ENCODE measurements around the gene CHST3. TPM values are rescaled to one million over a fixed set of nuclear protein-coding genes. Genes with fewer than 3 reads are reported as not detected.

Gene CHST3
- total and polyA plus RNA-seq, 9 of the 15 experiments (the other 6 are each of a cell fraction or from before 2014, with no cell fraction given), result 0.01 to 1.3 (median 0.15) TPM

DNA sequence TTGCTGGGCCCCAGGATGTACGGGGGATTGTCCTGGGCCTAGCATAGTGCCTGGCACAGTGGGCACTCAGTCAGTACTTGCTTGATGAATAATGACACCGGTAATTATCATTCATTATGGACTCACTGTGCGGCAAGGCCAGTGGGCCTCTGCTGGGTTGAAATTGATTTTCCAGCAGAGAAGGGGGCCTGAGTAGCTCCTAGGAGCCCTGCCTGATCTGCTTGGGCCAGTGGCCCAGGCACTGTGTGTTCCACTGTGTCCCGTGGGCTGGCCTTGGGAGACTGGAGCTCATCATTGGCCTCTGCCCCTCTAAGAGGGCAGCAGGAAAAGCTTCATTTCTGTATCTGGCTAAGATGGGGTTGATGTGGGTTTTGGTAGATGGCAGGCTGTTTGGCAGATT is 1.4 kb downstream of the CHST3 start (continued):
- TF ChIP-seq MYNN (IDR thresholded peaks at IDR 0.05) (no peak), MYNN (CRISPR knock-in tag; IDR thresholded peaks at IDR 0.05) (no peak), NUFIP1 (IDR thresholded peaks at IDR 0.05; ENCODE audit: partially characterized antibody) (no peak), ZNF431 (CRISPR knock-in tag; IDR thresholded peaks at IDR 0.05) (no peak), RBBP5 (IDR thresholded peaks at IDR 0.05; ENCODE audit: borderline replicate concordance, insufficient read depth, low read length, poor library complexity, severe bottlenecking) (no peak), CBFA2T3 (IDR thresholded peaks at IDR 0.05) (no peak)
- TF ChIP-seq, protein P1, sequence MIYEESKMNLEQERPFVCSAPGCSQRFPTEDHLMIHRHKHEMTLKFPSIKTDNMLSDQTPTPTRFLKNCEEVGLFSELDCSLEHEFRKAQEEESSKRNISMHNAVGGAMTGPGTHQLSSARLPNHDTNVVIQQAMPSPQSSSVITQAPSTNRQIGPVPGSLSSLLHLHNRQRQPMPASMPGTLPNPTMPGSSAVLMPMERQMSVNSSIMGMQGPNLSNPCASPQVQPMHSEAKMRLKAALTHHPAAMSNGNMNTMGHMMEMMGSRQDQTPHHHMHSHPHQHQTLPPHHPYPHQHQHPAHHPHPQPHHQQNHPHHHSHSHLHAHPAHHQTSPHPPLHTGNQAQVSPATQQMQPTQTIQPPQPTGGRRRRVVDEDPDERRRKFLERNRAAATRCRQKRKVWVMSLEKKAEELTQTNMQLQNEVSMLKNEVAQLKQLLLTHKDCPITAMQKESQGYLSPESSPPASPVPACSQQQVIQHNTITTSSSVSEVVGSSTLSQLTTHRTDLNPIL (CRISPR knock-in tag; IDR thresholded peaks at IDR 0.05), result no peak

- peaks cover 32 to 83% of the 10 kb centered on the region in 2 experiments; a peak in 4 of 5 replicates for H3K27me3 ChIP-seq (ENCODE audit: control insufficient read depth in 2 of 2, insufficient read depth in 2 of 2, low read length in 2 of 2)
- 1% methylated on average over 6 of the region's 6 CpGs for WGBS (ENCODE audit: insufficient coverage, low coverage, missing lambda C conversion rate)
- in situ Hi-C loops (cut with MboI) (no loop called here), intact Hi-C loops (cut with micrococcal nuclease) (no loop called here)
- FAIRE-seq (no peak), DNase-seq (ENCODE audit: extremely low read depth in 1 of 4, low spot score in 3 of 4) (no peak), ATAC-seq (no peak)
- H3K27ac ChIP-seq (ENCODE audit: extremely low read depth, low read depth, low read length), result no peak overlapping the region
- ChIA-PET POLR2A (interaction anchor here (0.6 to 1.2 kb wide), 3 partner anchors 8 to 647 kb away, joined by 3 to 4 read pairs (median 3); no protein-coding TSS in a partner anchor), CTCF (ENCODE audit: low intra/inter-chr PET ratio) (interaction anchor here (0.6 kb wide), 1 partner anchor 70 kb away, joined by 4 read pairs; no protein-coding TSS in a partner anchor)
- H3K4me2 ChIP-seq (ENCODE audit: insufficient read depth, low read length), result no peak overlapping the region
- no peak overlapping the region for H2AFZ ChIP-seq (ENCODE audit: low read depth, low read length)
- no peaks in the 10 kb centered on the region for H3K36me3 ChIP-seq (ENCODE audit: control insufficient read depth, insufficient read depth, low read length)
- peaks cover 4 to 25% of the 10 kb centered on the region in 2 experiments; a peak in 4 of 5 replicates for H3K4me1 ChIP-seq (replicated peaks in 1 of 2; ENCODE audit: control insufficient read depth in 2 of 2, insufficient read depth in 2 of 2, low read length in 2 of 2)
- H3K4me3 ChIP-seq, result no peak overlapping the region
- BruUV-seq (replicated peaks), result no TSS peak
- no peaks in the 10 kb centered on the region for H3K9me3 ChIP-seq (replicated peaks; ENCODE audit: control insufficient read depth, insufficient read depth, low read depth, low read length)
- no peaks in the 10 kb centered on the region for H3K79me2 ChIP-seq (ENCODE audit: control insufficient read depth, insufficient read depth, low read length)
- H3K9ac ChIP-seq (ENCODE audit: insufficient read depth in 1 of 2, low read depth in 2 of 2, low read length in 2 of 2), result no peak overlapping the region
- H4K20me1 ChIP-seq (replicated peaks; ENCODE audit: control insufficient read depth, insufficient read depth, low read length), result no peaks in the 10 kb centered on the region
- no peaks in the 10 kb centered on the region for H3K9me1 ChIP-seq (ENCODE audit: control insufficient read depth, insufficient read depth, low read length)
- TF ChIP-seq CEBPB (tag; IDR thresholded peaks at IDR 0.05), result peak; percentile 40
- no peak for TF ChIP-seq BRF1 (IDR thresholded peaks at IDR 0.05; ENCODE audit: borderline replicate concordance, extremely low read depth, insufficient read length)
- no peak for TF ChIP-seq HNRNPLL (IDR thresholded peaks at IDR 0.05; ENCODE audit: low read depth, low read length, poor library complexity, severe bottlenecking)
- TF ChIP-seq, protein P2, sequence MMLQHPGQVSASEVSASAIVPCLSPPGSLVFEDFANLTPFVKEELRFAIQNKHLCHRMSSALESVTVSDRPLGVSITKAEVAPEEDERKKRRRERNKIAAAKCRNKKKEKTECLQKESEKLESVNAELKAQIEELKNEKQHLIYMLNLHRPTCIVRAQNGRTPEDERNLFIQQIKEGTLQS (IDR thresholded peaks at IDR 0.05), result 0 out of 2 replicates have a peak, but pooled peaks have one; percentile 15
- TF ChIP-seq, protein P2 (CRISPR knock-in tag; conservative IDR thresholded peaks at IDR 0.05), result no peak
- peak; percentile 55; the same call in 1 of the 2 replicates for TF ChIP-seq BCOR (IDR thresholded peaks at IDR 0.05)
- TF ChIP-seq, protein P3, sequence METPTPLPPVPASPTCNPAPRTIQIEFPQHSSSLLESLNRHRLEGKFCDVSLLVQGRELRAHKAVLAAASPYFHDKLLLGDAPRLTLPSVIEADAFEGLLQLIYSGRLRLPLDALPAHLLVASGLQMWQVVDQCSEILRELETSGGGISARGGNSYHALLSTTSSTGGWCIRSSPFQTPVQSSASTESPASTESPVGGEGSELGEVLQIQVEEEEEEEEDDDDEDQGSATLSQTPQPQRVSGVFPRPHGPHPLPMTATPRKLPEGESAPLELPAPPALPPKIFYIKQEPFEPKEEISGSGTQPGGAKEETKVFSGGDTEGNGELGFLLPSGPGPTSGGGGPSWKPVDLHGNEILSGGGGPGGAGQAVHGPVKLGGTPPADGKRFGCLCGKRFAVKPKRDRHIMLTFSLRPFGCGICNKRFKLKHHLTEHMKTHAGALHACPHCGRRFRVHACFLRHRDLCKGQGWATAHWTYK (CRISPR knock-in tag; IDR thresholded peaks at IDR 0.05), result no peak
- TF ChIP-seq RBM25 (IDR thresholded peaks at IDR 0.05; ENCODE audit: low read depth, low read length, severe bottlenecking), result peak; percentile 70
- no peak for TF ChIP-seq NR3C1 (CRISPR knock-in tag; IDR thresholded peaks at IDR 0.05)
- TF ChIP-seq POLR2H (tag; IDR thresholded peaks at IDR 0.05; ENCODE audit: low read depth), result no peak
- no peak for TF ChIP-seq YBX1 (IDR thresholded peaks at IDR 0.05)
Measured at GRCh38 chr10:71966046-71967004, 2.1 kb downstream of the CHST3 start.

Data from K562 (cell line).